NAMALWA (cell line): ENCODE results near the gene MBNL1.

ENCODE experiments used
- DNase-seq: peaks from one replicate; pipeline ENCODE4 v3.0.0-alpha.2; 2015; ENCODE audit warnings: low spot score

MBNL1 gene

DNA sequence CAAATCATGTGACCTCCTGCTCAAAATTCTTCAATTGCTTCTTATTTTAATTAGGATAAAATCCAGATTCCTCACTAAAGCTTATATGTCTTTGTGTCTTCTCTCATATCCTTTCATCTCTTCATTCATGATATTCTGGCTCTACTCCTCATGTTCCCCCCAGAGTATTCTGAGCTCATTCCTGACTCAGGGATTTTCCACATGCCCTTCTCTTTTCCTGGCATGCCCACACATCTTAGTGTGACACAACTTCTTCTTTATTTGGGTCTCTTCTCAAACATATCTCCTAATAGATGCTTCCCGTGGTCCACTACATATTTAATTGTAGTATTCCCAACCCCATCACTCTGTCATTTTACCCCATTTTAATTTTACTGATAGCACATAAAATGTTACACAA is 15.2 kb upstream of the MBNL1 start:
- no peak for DNase-seq

DNA sequence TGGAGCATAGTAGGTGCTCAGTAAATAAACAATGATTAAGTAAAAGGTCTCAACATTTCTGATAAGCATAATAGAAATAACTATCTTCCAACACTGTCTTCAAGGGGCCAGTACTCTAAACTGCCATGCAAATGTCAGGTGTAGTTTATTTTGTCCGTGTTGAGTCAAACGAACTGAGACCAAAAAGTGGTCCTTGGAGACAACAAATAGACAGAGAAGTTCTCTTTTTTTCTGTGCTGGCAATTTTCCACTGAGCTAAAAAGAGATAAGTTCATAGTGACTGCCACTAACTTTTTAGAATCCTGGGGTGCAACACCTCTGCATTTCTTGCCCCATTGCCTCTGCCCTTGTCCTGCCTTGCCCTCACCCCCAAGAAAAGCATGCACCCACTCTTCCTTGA is 14.7 kb upstream of the MBNL1 start:
- peak; percentile 80 for DNase-seq

GRCh38 chr3:152255290-152255689 is 13.4 kb upstream of the MBNL1 start:
- no peak for DNase-seq

DNA sequence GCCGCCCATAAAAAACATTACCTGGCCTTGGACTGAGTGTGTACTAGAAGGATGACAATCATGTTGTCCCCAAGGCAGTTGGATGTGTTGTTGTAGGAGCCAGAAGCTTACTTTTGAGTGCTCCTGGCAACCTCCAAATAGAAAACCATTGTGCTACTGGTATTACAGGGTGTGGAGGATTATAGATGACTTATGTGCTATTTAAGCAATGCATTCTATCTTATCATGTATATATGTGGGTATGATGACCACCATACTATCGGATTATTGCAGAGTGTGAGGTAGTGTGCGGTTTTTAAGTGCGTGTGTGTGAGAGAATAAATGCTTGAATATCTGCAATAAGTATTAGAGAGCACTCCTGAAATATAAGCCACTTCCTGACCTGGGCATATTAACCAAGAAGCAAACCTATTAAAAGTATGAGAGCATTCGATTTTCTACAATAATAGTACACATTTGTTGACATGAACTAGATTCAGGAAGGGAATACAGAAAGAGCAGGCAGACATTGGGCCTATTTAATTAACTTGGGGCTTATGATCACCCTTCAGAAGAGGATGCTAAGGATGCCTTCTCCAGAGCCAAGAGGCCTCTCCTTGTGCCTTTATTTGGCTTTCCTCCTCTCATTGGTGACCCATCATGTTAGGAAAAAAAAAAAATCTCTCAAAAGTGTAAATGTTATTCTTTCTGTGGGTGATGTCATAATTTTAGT is 11.7 kb upstream of the MBNL1 start:
- no peak for DNase-seq

GRCh38 chr3:152257563-152258035 is 11.1 kb upstream of the MBNL1 start:
- peak; percentile 72 for DNase-seq

DNA sequence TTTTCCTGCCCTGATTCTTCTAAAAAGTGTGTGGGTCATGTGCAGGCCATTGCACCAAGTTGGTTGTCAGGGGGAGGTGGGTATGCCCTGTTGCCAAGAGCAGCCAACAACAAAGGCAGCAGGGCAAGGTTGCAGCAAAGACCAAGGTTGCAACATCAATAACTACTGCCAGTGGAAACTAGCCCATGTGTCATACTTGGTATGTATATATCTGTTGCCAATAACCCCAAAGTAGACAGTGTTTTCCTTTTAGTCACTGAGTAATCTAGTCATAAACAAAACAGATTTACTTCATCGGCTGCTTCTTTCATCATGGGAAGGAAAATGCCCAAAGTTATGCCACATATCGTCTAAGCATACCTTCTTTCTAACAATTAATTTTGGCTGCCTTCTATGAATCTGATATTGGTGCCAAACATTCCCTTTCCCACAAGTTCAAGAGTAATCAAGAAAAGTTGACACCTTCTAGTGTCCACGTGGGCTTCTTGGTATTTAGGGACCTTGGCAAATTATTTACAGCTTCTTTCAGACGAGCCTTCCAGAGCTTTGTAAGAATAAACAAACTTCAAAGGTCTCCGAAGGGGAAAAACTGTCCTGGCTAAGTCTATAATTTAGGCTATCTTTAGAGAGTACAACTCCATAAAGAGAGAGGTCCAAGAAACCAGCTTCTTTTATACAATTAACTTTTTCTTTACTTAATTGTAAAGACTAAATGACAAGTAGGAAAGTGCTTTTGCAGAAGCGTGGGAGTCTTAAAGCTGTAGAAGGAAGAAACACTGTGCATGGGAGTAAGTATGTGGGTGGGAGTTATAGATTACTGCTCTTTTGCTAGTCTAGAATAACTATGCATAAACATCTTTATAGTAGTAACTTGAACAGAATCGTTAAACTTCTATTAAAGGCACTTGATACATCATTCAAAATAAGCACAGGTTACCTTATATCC is 10.0 kb upstream of the MBNL1 start:
- DNase-seq: peak; percentile 68

- DNase-seq: no peak
Observed at GRCh38 chr3:152259468-152259867, 9.3 kb upstream of the MBNL1 start.

GRCh38 chr3:152260026-152260425 is 8.7 kb upstream of the MBNL1 start:
- no peak for DNase-seq

DNA sequence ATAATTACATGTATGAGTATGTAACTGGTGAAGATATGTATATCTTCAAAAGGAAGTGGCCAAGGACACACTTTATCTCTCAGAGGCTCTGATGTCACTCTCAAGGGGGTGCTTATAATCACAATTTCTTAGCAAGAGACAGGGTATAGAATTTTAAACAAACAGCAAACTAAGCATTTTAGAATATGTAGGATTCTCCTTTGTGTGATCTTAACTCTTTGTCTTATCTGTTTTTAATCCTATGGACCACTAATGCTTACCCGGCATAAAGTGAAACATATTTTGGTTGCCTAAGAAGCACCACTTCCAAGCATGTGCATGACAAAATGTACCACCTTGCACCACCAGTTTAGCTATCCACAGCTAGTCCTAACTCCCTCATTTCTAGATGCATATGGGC is 8.2 kb upstream of the MBNL1 start:
- no peak for DNase-seq

DNA sequence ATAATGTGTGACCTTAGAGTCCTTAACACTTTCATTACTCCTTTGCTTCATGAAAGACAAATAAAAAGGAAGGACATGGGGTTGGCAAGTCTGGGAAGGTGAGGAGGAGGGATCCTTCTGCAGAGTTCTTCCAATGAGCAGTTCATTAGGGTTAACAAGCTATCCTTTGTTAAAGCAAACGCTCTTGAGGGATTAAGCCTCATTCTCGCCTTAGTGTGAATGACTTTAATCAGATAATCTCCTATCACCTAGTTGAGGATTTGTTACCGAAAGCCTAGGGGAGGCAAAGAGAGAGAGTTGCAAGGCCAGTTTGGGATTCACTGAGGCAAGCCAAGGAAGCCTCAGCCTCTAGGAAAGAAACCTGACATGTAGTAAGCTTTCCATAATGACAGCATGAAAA is 7.4 kb upstream of the MBNL1 start:
- DNase-seq: no peak

- no peak for DNase-seq
Observed at GRCh38 chr3:152263711-152264110, 5.0 kb upstream of the MBNL1 start.

GRCh38 chr3:152264378-152264777 is 4.4 kb upstream of the MBNL1 start:
- no peak for DNase-seq

DNA sequence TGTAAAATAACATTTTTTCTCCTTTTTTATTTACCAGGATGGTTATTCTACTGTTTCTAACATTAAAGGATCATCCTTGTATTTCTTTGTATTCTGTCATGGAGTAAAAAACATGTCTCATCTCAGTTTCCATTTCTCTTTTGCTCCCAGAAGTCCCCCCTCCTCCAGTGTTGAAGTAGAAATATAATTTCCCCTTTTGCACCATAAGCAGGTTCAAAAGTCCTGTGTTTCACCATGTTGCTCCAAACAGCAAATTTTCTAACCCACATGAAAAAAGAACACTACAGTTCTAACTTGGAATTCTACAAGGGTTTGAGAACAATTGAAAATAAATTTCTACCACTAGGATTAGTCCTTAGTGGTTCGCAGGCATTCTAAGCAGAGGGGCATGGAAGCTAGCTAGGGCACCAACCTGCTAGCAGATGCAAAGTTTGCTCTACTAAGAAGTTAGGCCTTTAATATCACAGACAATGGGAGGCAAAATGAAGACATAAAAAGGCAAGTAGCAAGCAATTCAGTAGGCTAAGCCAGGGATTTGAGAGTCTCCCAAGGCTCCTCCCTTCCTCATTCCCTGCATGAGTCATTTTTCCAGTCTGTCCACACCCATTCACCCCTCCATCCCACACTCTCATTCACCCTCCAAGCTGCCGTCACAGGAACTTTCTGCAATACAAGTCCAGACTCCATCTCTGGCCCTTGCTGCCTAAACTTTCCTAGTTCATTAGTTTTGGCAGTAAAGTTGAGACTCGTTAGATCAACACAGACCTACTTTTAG is 2.3 kb upstream of the MBNL1 start:
- no peak for DNase-seq

DNA sequence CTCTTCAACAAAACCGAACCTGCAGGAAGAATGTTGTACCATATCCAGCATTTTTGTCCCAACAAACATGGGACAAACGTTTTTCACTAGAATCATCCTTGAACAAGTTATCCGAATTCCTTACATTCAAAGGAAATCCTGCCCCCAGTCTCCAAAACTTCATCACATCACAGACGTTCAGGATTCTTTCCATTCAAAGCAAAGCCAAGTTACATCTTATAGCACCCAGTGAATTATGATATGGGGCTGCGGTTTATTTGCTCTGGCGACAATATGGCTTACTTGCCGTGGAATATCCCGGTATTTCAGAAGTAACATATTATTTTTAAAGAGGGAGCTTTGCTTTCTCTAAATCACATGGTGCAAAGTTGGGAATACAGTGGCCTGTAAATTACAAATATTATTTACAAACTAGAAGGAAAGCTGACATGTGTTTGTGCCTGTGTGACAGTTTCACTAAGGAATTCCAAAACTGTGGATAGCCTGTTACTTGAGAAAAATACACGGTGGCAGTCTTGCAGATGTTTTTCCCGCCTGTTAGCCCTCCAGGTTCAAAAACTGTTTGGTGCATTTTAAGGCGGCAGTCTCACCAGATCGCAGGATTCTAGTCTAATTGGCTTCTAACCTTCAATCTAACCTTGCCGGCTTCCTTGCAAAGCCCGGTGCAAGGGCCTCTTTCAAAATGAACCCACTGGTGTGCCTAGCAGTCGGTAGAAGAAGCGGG is 736 bp upstream of the MBNL1 start:
- DNase-seq: peak; percentile 44

DNA sequence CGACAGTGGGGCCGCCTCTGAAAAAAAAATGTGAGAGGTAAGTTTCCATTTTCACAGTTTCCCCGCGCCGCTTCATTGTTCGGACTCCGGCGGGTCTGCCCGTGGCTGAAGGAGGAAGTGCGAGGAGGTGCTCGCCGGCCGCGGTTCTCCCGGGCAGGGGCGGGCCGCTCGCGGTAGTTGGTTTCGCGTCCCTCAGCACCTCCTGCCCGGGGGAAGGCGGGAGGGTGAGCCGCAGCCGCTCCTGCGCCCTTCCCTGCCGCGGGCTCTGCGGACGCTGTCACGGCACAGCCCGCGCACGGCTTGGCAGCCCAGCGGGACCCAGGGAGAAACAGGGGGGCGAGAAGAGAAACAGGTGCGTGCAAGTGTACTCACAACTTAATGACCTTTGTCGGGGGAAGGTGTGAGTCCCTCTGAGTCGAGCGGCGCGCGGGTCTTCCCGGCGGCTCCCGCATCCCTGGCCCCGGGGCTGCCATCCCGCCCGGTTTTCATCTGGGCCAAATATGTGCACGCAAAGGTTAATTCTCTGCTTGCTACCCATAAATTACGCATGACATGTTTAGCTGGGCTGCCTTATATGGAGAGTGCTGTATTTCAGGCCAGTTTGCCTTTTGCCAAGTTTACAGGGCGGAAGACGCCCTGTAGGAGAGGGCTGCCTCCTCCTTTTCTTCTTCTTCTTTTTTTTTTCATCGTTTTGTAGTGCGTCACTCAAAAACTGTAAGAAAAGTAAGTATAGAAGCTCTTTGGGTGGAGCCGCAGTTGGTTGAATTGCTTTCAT is 514 bp downstream of the MBNL1 start:
- no peak for DNase-seq

- peak; percentile 79 for DNase-seq
Observed at GRCh38 chr3:152269831-152270734, 1.4 kb downstream of the MBNL1 start.

DNA sequence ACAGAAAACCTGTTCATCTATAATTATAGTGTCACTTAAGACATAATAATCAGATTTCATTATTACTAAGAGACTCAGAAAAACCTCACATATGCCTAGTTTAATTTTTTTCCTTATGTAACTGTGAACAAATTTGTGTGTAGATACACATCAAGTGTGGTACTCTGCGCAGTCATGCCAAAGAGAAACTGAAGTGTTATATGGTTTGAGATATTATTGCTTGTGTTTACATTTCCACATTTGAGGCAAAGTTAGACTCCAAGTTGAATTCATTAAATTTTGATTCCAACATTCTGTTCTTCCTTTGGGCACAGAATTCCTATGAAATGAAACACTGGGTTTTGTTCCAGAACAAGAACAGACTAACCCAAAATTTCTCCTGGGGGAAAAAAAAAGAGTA is 2.2 kb downstream of the MBNL1 start:
- DNase-seq: peak; percentile 35

DNA sequence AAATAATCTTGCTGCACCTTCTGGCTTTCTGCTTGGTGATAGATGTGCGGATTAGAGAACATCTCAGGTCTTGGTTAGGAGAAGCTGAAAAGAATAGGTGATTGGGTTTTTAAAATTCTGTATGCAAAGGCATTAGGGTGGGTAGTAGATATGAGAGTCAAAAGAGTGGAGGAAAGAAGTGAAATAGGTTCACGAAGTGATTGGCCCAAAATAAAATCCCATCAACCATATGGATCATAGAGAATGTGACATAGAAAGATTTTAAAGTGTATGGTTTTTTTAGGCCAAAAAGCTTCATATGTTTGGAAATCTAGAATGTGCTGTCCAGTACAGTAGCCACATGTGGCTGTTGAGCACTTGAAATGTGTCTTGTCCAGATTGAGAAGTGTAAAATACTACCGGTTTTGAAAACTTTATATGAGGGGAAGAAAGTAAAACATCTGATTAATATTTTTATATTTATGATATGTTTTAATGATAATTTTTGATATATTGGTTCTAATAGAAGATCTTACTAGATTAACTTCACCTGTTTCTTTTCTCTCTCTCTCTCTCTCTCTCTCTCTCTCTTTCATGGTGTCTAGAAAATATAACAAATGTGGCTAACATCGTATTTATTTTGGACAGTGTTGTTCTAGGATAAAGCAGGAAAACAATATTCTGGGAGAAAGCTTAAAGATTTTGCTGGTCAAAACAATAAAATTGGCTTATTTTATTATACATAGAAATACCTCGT is 2.9 kb downstream of the MBNL1 start:
- DNase-seq: peak; percentile 49

- peak; percentile 29 for DNase-seq
Observed at GRCh38 chr3:152272771-152273242, 4.1 kb downstream of the MBNL1 start.
